Measurements from ENCODE around the gene CDS2.
"Not testable (repeated sequence)": the region's sequence is repeated elsewhere in the genome, so short reads cannot be mapped to it uniquely, and the experiment has no call there.

Gene CDS2

DNA sequence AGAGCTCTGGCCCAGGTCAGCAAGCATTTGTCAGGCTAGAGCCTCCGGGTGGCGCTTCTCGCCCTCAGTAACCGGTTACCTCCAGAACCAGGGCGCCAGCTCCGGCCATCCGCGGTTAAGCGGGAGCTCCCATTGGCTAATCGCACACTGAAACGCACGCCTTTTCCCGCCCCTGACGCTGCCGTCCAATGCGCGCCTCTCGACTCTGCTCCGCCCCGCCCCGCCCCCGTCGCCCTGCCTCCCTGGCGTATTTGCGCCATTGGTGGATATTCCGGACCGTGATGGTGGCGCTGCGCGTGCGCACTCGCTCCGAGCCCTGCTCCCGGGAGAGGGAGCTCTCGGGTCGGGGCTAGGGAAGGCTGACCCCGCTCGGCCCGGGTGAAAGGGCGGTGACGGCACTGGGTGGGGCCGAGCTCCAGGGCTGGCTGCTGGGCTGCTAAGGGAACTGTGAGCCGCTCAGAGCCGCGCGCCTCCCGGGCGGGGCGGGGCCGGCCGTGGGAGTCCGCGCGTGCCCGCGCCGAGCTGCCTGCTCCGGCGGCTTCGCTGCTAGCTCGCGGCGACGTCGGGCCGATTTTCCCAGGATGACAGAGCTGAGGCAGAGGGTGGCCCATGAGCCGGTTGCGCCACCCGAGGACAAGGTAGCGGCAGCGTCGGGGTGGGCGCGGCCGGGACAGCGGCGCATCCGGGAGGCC, at the start of gene CDS2:
CDS2 (plus strand) TSS at position 497 of the 692 bp plus-strand sequence; CDS start at position 582, 85 bp downstream.
- peak; percentile 100 for DNase-seq (ENCODE audit: low read depth in 1 of 2, low spot score in 1 of 2)

DNA sequence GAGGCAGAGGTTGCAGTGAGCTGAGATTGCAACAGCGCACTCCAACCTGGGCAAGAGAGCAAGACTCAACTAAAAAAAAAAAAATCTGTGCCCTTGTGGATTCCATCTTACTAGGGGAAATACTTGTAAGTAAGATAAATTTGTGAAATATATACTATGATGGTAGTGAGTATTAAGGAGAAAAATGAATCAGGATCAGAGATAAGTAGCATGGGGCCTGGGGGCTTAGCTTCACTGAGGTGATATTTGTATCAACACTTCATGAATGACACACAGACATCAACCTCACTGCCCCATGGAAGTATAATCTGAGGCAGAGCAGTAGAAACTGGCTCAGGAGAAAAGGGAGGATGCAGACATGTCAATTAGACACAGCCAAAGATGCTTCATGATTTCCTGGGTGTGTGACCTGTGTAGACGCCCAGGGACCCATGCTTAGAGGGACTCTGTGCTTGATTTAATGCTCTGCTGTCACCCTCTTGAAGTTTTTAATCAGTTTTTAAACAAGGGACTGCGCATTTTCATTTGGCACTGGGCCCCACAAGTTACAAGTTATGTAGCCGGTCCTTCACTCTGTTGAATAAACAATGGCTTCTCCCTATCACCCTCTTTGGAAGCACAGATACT, 48.9 kb upstream of the CDS2 start:
- DNase-seq (ENCODE audit: low read depth in 1 of 2, low spot score in 1 of 2) = no peak

DNA sequence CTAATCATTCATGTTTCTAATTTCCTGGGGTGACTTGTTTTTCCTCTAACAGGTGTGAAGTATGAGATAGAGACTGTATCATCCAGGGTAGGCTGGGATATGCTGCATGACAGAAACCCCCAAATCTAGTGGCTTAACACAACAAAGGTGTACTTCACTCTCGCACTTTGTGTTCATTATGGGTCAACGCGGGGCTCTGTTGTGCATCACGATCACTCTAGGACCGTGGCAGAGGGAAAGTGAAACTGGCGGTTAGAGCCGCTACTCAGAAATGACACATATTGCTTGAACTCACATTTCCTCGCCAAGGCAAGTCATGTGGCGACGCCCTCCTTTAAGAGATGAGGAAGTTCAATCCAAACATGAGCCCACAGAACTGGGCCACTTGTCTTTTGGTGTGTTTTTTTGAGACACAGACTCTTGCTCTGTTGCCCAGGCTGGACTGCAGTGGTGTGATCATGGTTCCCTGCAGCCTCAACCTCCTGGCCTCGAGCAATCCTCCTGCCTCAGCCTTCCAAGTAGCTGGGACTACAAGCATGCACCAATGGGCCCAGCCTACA, 48.3 kb upstream of the CDS2 start:
- peak; percentile 38 to 78 for DNase-seq (ENCODE audit: low read depth in 1 of 2, low spot score in 1 of 2)

DNA sequence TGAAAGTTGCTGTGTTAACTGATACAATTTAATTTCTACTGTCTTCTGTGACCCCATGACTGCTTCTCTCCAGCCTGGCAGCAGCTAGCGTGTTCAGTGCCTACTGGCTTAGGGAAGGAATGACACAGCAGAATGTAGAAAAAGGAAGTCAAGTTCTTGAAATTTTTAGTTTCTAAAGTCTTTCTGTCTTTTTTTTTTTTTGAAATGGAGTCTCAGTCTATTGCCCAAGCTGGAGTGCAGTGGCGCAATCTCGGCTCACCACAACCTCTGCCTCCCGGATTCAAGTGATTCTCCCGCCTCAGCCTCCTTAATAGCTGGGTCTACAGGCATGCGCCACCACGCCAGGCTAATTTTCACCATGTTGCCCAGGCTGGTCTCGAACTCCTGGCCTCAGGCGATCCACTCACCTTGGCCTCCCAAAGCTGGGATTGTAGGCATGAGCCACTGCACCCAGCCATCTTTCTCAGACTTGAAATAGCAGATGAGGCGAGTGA, 46.4 kb upstream of the CDS2 start:
- DNase-seq (ENCODE audit: low read depth in 1 of 2, low spot score in 1 of 2) = no peak

DNA sequence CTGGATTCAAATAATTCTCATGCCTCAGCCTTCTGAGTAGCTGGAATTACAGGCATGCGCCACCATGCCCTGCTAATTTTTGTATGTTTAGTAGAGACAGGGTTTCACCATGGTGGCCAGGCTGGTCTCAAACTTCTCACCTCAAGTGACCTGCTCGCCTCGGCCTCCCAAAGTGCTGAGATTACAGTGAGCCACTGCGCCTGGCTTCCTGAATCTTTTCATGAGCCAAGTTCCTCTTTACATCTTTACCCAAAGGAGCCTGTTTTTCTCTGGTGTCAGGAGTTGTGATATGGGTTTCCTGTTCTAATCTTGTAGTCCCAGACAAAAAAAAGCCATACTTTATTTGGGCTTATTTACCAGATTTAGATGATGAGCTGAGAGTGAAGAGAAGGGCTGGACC, 41.4 kb upstream of the CDS2 start:
- DNase-seq (ENCODE audit: low read depth in 1 of 2, low spot score in 1 of 2) = no peak

DNA sequence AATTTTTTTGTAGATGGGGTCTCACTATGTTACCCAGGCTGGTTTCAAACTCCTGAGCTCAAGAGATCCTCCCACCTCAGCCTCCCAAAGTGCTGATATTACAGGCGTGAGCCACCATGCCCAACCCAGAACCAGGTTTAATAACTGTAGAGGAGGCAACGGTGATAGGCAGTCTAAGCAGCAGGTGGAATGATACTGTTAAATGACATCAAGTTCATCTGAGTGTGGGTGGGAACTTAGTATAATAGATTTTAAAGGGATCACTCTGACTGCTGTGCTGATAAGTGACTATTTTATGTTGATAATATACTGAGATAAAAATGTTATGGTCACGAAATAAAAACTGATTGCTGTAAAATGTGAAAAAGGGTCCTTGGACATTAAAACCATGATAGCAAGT, 38.1 kb upstream of the CDS2 start:
- no peak for DNase-seq (ENCODE audit: low read depth in 1 of 2, low spot score in 1 of 2)

DNA sequence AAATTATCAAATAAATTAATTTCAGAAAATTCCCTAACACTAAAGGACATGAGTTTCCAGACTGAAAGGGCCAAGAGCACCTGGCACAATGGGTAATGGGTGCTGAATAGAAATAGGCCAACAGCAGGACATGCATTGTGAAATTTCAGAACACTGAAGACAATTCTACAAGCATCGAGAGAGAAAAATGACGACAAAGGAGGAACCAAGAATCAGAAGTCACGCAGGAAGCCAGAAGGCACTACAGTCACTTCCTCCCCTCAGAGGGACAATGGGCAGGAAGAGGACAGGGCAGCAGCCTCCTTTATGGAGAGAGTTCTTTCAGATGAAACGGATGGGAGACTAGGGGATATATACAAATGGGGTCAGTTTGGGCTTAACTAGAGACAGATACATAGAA, 36.6 kb upstream of the CDS2 start:
- DNase-seq (ENCODE audit: low read depth in 1 of 2, low spot score in 1 of 2) = no peak

DNA sequence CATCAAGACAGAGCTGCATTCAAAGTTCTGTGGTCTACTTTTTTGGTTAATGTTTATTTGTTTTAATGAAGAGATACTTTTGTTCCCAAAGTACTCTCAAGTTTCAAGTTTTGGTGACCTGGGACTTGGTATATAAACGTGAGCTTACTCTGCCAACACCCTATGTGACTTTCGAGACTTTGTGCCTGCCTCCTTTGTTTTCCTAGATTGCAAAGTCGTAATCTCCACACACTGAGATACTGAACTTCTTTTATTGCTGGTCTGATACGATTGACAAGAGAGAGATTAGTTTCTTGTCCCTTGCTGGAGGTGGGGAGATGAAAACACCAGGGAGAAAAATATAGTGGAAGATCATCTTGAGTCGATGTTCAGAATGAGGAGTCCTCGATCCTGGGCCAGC, 34.9 kb upstream of the CDS2 start:
- no peak for DNase-seq (ENCODE audit: low read depth in 1 of 2, low spot score in 1 of 2)

DNA sequence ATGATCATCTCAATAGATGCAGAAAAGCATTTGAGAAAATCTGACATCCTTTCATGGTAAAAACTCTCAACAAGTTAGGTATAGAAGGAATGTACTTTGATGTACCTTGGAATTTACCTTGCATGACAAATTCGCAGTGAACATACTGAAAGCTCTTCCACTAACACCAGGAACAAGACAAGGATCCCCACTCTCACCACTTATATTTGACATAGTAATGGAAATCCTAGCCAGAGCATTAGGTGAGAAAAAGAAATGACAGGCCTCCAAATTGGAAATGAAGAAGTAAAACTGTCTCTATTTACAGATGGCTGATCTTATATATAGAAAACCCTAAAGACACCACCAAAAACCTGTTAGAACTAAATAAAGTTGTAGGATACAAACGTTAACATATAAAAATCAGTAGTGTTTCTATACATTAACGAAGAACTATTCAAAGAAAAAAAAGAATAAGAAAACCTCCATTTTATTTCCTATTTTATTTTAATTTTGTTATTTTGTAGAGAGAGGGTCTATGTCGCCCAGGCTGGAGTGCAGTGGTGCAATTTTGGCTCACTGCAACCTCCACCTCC, 34.0 kb upstream of the CDS2 start:
- DNase-seq (ENCODE audit: low read depth in 1 of 2, low spot score in 1 of 2) = no peak

DNA sequence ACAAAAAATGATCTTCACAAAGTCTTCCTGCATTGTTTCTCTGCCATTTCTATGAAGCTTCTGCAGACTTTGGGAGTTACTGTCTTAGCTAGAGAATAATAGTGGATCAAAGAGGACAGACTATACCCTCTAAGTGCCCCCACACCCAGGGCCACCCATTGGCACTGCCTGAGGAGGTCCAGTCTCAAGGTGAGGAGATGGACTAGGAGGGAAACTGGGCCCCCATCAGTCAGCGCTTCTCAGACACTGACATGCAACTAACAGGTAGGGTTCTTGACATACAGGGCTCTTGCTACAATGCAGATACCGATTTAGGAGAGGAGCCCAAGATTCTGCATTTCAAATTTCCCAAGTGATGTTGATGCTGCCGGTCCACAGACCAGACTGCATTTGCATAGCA, 31.4 kb upstream of the CDS2 start:
- no peak for DNase-seq (ENCODE audit: low read depth in 1 of 2, low spot score in 1 of 2)

DNA sequence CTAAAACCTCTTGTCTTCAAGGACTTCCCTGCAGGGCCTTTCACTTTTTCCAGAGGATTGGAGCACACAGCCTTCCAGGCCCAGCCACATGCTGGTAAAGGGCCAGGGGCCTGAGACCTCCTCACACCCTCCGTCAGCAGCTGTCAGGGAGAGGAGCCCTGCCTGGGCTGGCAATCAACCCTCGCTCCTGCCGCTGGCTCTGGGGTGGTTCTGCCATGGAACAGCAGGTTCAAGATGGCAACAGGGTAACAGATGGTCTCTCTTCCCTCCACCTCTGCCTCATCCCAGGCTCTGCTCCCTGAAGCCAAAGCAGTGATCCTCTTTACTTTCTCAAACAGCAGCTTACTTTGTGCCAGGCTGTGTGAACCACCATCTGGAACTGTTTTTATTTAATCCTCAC, 30.9 kb upstream of the CDS2 start:
- DNase-seq (ENCODE audit: low read depth in 1 of 2, low spot score in 1 of 2) = no peak

DNA sequence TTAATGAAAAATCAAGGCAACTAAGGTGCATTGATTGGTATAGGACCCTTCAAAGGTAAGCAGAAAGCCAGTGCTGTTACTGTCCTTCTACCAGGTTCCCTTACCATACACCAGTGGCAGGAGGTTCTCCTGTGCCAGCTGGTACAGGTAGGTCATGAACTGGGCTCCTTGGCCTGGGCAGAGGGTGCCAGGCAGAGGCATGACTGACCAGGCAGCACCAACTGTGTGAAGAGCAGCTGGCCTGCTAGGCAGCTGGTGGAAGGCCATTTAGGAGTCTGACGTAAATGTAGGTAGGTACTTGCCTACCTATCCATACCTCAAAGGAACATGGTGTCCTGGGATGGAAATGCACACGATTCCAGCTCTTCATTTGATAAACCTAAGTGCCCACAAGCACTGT, 30.3 kb upstream of the CDS2 start:
- no peak for DNase-seq (ENCODE audit: low read depth in 1 of 2, low spot score in 1 of 2)

DNA sequence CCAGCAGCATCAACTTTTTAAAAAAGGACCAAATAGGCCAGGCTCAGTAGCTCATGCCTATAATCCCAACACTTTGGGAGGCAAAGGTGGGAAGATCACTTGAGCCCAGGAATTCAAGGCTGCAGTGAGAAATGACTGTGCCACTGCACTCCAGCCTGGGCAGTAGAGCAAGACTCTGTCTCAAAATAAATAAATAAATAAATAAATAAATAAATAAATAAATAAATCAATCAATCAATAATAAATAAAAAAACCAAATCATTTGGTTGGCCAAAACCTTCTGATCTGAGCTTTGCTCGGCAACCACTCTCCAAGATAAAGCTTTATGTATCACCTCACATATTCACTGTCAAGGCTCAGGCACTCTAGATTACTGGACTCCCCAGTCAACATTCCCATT, 27.8 kb upstream of the CDS2 start:
- not testable (repeated sequence) for DNase-seq (ENCODE audit: low read depth in 1 of 2, low spot score in 1 of 2)

DNA sequence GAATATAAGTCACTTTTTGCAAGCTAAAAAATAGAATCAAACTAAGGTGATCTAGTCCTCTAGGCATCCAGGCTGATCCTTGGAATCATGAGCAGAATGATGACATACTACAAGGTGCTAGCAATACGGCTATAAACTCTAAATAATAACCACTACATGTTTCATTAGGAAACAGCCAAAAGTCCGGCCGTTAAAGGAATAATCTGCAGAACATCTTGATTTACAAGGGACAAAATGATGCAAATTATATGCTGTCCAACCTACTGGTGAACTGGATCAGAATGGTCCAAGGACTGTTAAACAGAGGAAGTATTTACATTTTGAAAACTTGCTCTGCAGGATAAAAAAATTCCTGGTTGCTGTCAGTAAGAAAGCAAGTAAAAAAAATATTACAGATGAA, 26.9 kb upstream of the CDS2 start:
- not testable (repeated sequence) for DNase-seq (ENCODE audit: low read depth in 1 of 2, low spot score in 1 of 2)

DNA sequence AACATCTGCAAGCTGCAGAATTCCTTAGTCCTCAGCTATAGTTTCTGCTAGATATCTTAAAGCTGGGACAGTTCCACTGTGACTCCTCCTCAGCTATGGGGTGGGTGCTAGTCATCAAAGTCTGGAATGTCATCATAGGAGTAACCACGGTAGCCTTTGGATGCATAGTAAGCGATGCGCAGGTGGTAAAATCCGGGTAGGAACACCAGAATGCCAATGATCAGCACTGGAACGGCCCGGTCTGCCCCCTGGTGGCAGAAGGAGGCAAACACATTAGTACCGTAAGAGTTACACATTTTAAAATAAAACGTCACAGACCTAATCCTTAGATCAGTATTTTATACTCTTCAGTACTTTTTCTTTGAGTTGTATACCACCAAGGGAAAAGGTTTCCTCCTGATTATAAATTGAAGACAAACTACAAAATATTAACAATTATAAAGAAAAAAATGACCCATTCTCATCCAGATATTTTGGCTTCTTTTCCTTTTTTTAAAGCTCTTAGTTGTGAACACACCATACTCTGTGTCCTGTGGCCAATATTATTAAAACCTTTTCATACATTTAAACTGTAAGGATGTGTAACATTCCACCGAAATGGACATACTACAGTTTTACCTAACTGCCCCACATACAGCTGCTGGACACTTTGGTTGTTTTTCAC, 26.0 kb upstream of the CDS2 start:
- DNase-seq (ENCODE audit: low read depth in 1 of 2, low spot score in 1 of 2) = peak; percentile 57 to 66

DNA sequence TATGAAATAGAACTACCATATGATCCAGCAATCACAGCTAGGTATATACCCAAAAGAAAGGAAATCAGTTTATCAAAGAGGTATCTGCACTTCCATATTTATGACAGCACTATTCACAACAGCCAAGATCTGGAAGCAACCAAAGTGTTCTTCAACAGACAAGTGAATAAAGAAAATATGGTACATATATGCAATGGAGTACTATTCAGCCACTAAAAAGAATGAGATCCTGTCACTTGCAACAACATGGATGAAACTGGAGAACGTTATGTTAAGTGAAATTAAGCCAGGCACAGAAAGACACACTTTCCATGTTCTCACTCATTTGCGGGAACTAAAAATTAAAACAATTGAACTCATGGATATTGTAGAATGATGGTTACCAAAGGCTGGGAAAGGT, 22.3 kb upstream of the CDS2 start:
- DNase-seq (ENCODE audit: low read depth in 1 of 2, low spot score in 1 of 2) = no peak

DNA sequence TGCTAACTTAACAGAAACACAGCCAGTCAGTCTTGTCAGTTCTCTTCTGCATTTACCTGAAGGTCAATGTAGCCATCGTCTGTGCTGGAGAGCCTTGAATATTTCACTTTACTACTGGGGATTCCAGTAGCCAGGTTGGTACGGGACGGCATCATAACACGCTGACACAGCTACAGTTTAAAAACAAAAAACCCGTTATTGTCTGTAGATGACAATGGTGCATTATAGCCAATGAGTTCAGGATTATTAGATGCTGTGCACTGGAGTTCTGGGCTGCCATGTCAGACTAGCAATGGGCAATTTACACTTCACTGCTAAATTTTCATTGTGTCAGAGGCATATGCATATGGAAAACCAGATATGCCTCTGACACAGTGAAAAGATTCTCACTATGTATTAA, 17.5 kb upstream of the CDS2 start:
- no peak for DNase-seq (ENCODE audit: low read depth in 1 of 2, low spot score in 1 of 2)

DNA sequence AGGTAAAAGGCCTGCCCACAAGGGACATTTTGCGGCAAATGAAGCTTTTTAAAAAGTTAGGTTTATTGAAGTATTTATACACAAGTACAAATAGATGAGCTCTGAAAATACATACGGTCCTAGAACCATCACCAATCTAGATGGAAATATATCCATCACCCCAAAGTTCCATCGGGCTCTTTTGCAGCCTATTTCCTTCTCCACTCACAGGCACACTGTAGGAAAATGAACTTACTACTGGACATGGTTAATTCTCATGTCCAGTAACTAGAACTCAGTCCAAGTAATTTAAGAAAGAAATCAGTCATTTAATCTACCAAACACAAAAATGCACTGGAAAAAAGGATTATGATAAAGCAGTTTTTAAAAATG, 13.2 kb upstream of the CDS2 start:
- no peak for DNase-seq (ENCODE audit: low read depth in 1 of 2, low spot score in 1 of 2)

DNA sequence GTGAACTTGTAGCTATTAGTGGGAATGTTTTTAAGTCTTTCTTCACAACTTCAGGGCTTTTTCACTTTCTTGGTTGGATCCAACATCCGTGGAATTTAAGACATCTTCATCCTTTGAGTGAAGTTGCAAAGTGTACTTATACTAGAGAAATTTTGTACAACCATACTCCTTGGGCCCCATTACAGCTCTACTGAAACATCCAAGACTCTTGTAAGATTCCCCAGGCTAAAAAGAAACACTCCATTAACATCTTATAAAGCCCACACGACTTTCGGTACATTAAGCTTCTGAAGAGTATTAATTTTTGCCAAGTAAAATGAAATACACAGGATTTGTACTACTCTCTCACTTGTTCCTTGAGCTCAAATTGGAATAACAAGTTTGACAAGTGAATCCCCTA, 12.4 kb upstream of the CDS2 start:
- DNase-seq (ENCODE audit: low read depth in 1 of 2, low spot score in 1 of 2) = no peak

DNA sequence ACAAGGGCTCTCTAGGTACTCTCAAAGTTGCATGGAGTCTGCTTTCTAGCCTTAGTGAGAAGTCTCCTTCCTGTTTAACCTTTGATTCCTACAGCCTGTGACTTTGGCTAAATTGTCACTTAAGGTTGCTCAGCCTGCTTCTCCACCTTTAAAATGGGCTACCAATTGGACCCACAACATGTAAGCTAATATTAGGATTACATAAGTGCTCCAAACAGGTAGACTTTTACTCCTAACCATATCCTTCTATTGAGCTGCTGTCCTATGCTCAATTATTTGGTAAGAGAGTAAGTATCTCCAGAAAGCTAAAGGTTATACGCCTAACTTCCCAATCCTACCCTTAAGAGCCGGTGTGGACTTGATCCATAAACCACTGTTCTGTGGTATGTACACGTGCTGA, 9.9 kb upstream of the CDS2 start:
- no peak for DNase-seq (ENCODE audit: low read depth in 1 of 2, low spot score in 1 of 2)

DNA sequence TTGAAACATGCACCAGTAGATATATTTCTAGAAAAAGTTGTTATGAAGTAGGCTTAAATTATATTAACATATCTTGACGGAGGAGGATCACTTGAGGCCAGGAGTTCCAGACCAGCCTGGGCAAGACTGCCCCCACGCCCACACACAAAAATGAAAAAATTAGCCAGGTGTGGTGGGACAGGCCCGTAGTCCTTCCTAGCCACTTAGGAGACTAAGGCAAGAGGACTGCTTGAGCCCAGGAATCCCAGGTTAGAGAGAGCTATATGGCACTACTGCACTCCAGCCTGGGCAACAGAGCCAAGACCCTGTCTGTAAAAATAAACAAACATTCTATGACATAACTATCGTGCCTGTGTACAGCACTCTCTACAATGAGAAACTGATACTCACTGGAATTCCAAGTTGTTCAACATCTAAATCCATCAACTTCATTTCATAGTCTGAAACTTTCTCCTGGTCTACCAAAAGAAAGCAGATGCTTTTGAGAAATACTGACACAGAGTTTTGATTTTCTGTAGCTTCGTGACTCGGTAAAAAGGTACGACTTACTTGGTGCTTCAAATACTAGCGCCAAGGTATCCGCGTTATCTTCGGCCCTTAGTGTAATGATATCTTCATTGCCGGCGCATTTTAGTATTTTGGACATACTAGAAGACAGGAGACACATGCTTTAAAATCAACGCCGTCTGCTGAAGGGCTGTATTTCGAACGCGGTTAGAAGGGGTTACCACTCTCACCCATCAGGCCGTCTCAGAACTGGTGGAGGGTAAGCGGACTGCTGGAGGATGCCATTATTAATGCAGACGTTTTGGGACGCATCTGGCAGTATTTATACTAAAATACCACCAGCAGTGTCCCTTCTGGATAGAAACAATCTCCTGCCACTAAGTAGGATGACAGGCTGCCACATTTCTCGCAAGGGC, 8.3 kb upstream of the CDS2 start:
- no peak for DNase-seq (ENCODE audit: low read depth in 1 of 2, low spot score in 1 of 2)
